Activated naive CD8-positive, alpha-beta T cell treated with anti-CD3 and anti-CD28 coated beads, Interleukin-2, amount 50 U/mL, for 24 hours (primary cell): ENCODE measurements around the gene MYLK.

ENCODE experiments used
- ATAC-seq: fragments of 150-1000 bp; cut with Tn5 transposase; one replicate; pipeline ENCODE4 v1.10.0; 2021
- DNase-seq: peaks from one replicate; pipeline ENCODE4 v3.0.0; 2021
- H3K27ac Mint-ChIP-seq: one replicate; pipeline ENCODE4 v1.8.0; 2021; ENCODE audit warnings: mild to moderate bottlenecking, mixed read lengths
- H3K27me3 Mint-ChIP-seq: one replicate; pipeline ENCODE4 v1.8.0; 2021; ENCODE audit warnings: mixed read lengths
- H3K36me3 Mint-ChIP-seq: one replicate; pipeline ENCODE4 v1.8.0; 2021; ENCODE audit warnings: low read depth, mixed read lengths
- H3K4me1 Mint-ChIP-seq: one replicate; pipeline ENCODE4 v1.8.0; 2021; ENCODE audit warnings: mixed read lengths
- H3K4me3 Mint-ChIP-seq: one replicate; pipeline ENCODE4 v1.8.0; 2021; ENCODE audit warnings: mild to moderate bottlenecking, moderate library complexity, mixed read lengths
- H3K9me3 Mint-ChIP-seq: one replicate; pipeline ENCODE4 v1.8.0; 2021; ENCODE audit warnings: mixed read lengths

MYLK gene

GRCh38 chr3:123668906-123669305 is 215.2 kb downstream of the MYLK start:
- H3K27me3 Mint-ChIP-seq: peaks cover 13% of the 10 kb centered on the region
- no peaks in the 10 kb centered on the region for H3K36me3 Mint-ChIP-seq

GRCh38 chr3:123667784-123668183 is 216.3 kb downstream of the MYLK start:
- Mint-ChIP-seq H3K36me3 (no peaks in the 10 kb centered on the region), H3K9me3 (no peaks in the 10 kb centered on the region), H3K4me3 (no peak overlapping the region), H3K27me3 (peaks cover 13% of the 10 kb centered on the region), H3K27ac (no peak overlapping the region), H3K4me1 (peaks cover 8% of the 10 kb centered on the region)
- DNase-seq (no peak), ATAC-seq (no peak)

More at GRCh38 chr3:123668906-123669305, 215.2 kb downstream of the MYLK start:
- Mint-ChIP-seq H3K9me3 (no peaks in the 10 kb centered on the region), H3K4me1 (peaks cover 8% of the 10 kb centered on the region), H3K27ac (no peak overlapping the region), H3K4me3 (no peak overlapping the region)
- DNase-seq: no peak
- ATAC-seq: no peak

GRCh38 chr3:123664753-123665152 is 219.4 kb downstream of the MYLK start:
- ATAC-seq (no peak), DNase-seq (no peak)
- Mint-ChIP-seq H3K27ac (no peak overlapping the region), H3K36me3 (no peaks in the 10 kb centered on the region), H3K27me3 (peaks cover 12% of the 10 kb centered on the region), H3K9me3 (no peaks in the 10 kb centered on the region), H3K4me3 (no peak overlapping the region), H3K4me1 (peaks cover 8% of the 10 kb centered on the region)

- peaks cover 8% of the 10 kb centered on the region for H3K27me3 Mint-ChIP-seq
- H3K27ac Mint-ChIP-seq: no peak overlapping the region
- peaks cover 8% of the 10 kb centered on the region for H3K4me1 Mint-ChIP-seq
- H3K9me3 Mint-ChIP-seq: no peaks in the 10 kb centered on the region
- H3K36me3 Mint-ChIP-seq: no peaks in the 10 kb centered on the region
- H3K4me3 Mint-ChIP-seq: no peak overlapping the region
- ATAC-seq: no peak
- no peak for DNase-seq
Observed at GRCh38 chr3:123663977-123664376, 220.2 kb downstream of the MYLK start.

- Mint-ChIP-seq H3K4me1 (no peaks in the 10 kb centered on the region), H3K27me3 (peaks cover 6% of the 10 kb centered on the region), H3K36me3 (no peaks in the 10 kb centered on the region), H3K4me3 (no peak overlapping the region), H3K9me3 (no peaks in the 10 kb centered on the region), H3K27ac (no peak overlapping the region)
- ATAC-seq (no peak), DNase-seq (no peak)
Observed at GRCh38 chr3:123661973-123662372, 222.2 kb downstream of the MYLK start.

- ATAC-seq (no peak), DNase-seq (no peak)
- Mint-ChIP-seq H3K4me1 (no peaks in the 10 kb centered on the region), H3K4me3 (no peak overlapping the region), H3K27me3 (peaks cover 2% of the 10 kb centered on the region), H3K27ac (no peak overlapping the region), H3K9me3 (no peaks in the 10 kb centered on the region), H3K36me3 (no peaks in the 10 kb centered on the region)
Observed at GRCh38 chr3:123660900-123661299, 223.2 kb downstream of the MYLK start.

DNA sequence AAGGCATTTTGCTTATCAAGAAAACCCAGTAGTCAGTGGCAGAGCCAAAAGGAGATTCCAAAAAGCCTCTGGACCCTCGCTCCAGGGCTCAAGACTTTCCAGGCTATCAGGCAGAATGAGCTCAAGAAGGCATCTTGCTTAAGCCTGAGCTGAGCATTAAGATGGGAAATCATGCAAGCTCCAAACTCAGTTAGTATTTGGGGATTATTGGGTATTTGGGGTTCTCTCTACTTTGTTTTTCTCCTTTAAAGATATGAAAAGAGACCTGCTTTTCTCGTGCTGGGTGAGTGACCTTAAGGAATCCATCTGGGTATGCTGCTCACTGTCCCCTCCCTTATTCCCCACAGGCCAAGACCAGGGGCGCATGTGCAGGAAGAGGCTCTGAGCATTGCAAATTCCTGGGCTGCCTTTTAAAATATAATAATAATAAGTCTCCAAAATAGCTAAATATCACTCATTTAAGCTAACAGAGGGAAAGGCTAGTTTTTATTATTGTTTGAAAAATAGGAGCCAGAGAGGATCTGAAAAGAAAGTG is 223.9 kb downstream of the MYLK start:
- Mint-ChIP-seq H3K27ac (no peak overlapping the region), H3K4me1 (no peaks in the 10 kb centered on the region), H3K9me3 (no peaks in the 10 kb centered on the region), H3K4me3 (no peak overlapping the region), H3K27me3 (peaks cover 2% of the 10 kb centered on the region), H3K36me3 (no peaks in the 10 kb centered on the region)
- DNase-seq (no peak), ATAC-seq (no peak)

- ATAC-seq (no peak), DNase-seq (no peak)
- Mint-ChIP-seq H3K36me3 (no peaks in the 10 kb centered on the region), H3K27me3 (peaks cover 2% of the 10 kb centered on the region), H3K4me1 (no peaks in the 10 kb centered on the region), H3K27ac (no peak overlapping the region), H3K4me3 (no peak overlapping the region), H3K9me3 (no peaks in the 10 kb centered on the region)
Observed at GRCh38 chr3:123658852-123659206, 225.3 kb downstream of the MYLK start.

DNA sequence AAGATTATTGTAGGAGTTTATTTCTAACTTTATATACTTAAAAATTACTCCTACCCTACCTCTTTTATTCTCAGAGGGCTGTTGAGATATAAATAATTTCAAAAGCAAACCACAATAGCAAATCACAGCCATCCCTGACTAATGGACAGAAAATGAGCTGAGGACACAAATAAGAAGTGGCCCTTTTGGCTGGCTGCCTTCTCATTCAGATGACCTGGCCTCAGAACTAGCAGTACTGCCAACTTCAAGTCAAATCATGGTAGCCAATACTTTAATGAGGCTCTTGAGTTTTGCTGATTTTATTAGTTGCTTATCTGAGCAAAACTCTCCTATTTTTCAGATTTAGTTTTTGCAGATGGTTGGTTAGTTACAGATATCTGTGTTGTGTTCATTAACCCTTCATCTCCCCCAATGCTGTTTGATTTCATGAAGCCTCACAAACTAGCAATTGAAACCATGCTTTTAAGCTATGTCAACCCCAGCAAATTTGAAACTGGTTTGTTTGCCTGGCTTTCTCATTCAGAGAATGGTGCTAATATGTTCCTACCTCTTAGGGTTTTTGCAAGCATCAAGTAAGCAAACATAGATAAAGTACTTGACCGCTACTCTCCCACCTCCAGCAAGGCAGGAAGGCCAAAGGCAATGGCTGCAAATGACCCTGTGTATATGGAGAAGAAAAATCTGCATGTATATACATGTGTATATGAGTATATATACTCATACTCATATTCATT is 225.8 kb downstream of the MYLK start:
- DNase-seq: no peak
- ATAC-seq: no peak
- no peaks in the 10 kb centered on the region for H3K9me3 Mint-ChIP-seq
- no peaks in the 10 kb centered on the region for H3K36me3 Mint-ChIP-seq
- no peak overlapping the region for H3K4me3 Mint-ChIP-seq
- H3K27me3 Mint-ChIP-seq: peaks cover 2% of the 10 kb centered on the region
- no peak overlapping the region for H3K27ac Mint-ChIP-seq
- H3K4me1 Mint-ChIP-seq: no peaks in the 10 kb centered on the region

DNA sequence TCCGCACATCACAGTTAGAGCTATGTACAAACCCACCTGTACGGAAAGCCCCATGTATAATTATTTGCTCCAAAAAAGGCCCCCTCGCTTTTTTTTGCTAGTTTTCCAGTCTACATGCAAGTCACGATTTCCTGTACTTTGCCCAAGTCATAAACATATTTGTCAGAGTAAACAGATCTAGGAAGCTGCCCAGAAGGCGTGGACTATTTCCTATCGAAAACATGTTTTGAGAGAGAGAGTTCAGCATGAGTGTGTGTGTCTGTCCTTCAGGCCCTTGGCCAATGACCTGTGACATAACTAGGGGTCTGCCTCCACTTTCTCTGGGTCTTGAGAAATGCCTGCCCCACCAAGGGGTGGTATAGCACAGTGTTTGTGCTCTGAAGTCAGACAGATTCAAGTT is 226.6 kb downstream of the MYLK start:
- Mint-ChIP-seq H3K27me3 (peaks cover 2% of the 10 kb centered on the region), H3K4me1 (no peaks in the 10 kb centered on the region), H3K27ac (no peak overlapping the region), H3K9me3 (no peaks in the 10 kb centered on the region), H3K4me3 (no peak overlapping the region), H3K36me3 (no peaks in the 10 kb centered on the region)
- DNase-seq (no peak), ATAC-seq (no peak)

GRCh38 chr3:123657111-123657510 is 227.0 kb downstream of the MYLK start:
- DNase-seq: no peak
- peaks cover 2% of the 10 kb centered on the region for H3K27me3 Mint-ChIP-seq
- no peaks in the 10 kb centered on the region for H3K36me3 Mint-ChIP-seq
- H3K27ac Mint-ChIP-seq: no peak overlapping the region
- no peak overlapping the region for H3K4me3 Mint-ChIP-seq
- no peak for ATAC-seq
- H3K4me1 Mint-ChIP-seq: no peaks in the 10 kb centered on the region
- H3K9me3 Mint-ChIP-seq: no peaks in the 10 kb centered on the region

DNA sequence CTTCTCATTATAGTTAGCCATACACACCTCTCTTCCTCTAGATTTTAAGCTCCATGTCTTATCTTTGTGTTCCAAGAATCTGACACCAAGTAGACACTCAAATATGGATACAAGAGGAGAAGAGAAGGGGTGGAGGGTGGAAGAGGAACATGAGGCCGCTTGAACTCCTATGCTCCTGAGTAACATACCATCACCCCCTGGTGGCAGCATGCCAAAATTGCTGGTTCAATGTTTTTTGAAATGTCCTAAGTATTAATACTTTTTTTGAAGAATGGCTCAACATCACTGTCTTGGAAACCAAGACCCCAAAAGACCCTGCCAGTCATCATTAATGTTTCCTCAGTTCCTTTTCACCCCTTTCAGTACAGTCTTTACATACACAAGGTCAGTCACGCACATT is 227.4 kb downstream of the MYLK start:
- no peaks in the 10 kb centered on the region for H3K4me1 Mint-ChIP-seq
- no peak overlapping the region for H3K4me3 Mint-ChIP-seq
- H3K27ac Mint-ChIP-seq: no peak overlapping the region
- DNase-seq: no peak
- ATAC-seq: no peak
- H3K36me3 Mint-ChIP-seq: no peaks in the 10 kb centered on the region
- H3K9me3 Mint-ChIP-seq: no peaks in the 10 kb centered on the region
- H3K27me3 Mint-ChIP-seq: peaks cover 2% of the 10 kb centered on the region

GRCh38 chr3:123656274-123656673 is 227.9 kb downstream of the MYLK start:
- Mint-ChIP-seq H3K4me3 (no peak overlapping the region), H3K9me3 (no peaks in the 10 kb centered on the region), H3K4me1 (no peaks in the 10 kb centered on the region), H3K36me3 (no peaks in the 10 kb centered on the region), H3K27me3 (peaks cover 2% of the 10 kb centered on the region), H3K27ac (no peak overlapping the region)
- DNase-seq: no peak
- ATAC-seq: no peak

- Mint-ChIP-seq H3K4me3 (no peak overlapping the region), H3K4me1 (no peaks in the 10 kb centered on the region), H3K27me3 (peaks cover 2% of the 10 kb centered on the region), H3K36me3 (no peaks in the 10 kb centered on the region), H3K27ac (no peak overlapping the region), H3K9me3 (no peaks in the 10 kb centered on the region)
- no peak for ATAC-seq
- no peak for DNase-seq
Observed at GRCh38 chr3:123655400-123655799, 228.7 kb downstream of the MYLK start.

DNA sequence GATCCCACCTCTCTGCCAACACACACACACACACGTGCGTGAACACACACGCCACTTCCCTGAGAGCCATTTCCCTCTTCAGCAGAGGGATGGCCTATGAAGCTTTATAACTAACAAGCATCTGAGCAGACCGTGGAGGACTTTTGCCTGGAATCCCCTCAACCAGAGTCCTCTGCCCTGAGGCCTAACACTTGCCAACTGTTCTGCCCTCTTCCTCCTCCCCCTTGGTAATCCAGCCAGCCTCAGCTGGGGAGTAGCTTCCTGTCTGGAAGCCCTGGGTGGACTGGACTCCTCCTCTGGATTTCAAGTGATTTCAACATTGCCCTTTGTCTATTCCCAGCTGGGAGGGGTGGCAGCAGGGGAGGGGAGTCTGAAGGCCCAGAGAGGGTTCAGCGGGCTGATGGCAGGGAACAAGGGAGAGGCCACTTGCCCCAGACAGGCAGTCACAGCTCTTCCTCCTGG is 230.9 kb downstream of the MYLK start:
- Mint-ChIP-seq H3K27me3 (peaks cover 2% of the 10 kb centered on the region), H3K36me3 (no peaks in the 10 kb centered on the region), H3K4me3 (no peak overlapping the region), H3K4me1 (no peaks in the 10 kb centered on the region), H3K27ac (no peak overlapping the region), H3K9me3 (no peaks in the 10 kb centered on the region)
- DNase-seq: no peak
- no peak for ATAC-seq
